A549 (cell line): ENCODE results near the gene XIST.

Source experiments
- HDAC2 ChIP-seq: fragments of 200-600 bp; sonication (generic); IDR thresholded peaks from 2 replicates; pipeline ENCODE4 v1.6.1; 2016
- JUN ChIP-seq, 2 experiments: fragments of >200 bp; sonication (Bioruptor Twin); formaldehyde crosslinking; IDR thresholded peaks; 2 replicates in 1 of 2; 3 replicates in 1 of 2; pipeline ENCODE4 v1.6.1; 2016 to 2017
- KDM1A ChIP-seq: fragments of 200-600 bp; sonication (generic); IDR thresholded peaks from 2 replicates; pipeline ENCODE4 v1.6.1; 2016; ENCODE audit warnings: low read depth, mild to moderate bottlenecking
- PHF8 ChIP-seq: fragments of 200-600 bp; sonication (generic); IDR thresholded peaks from 2 replicates; pipeline ENCODE4 v1.6.1; 2016; ENCODE audit warnings: low read depth, mild to moderate bottlenecking, antibody characterized with exemption, moderate library complexity, borderline replicate concordance
- POLR2AphosphoS2 ChIP-seq: conservative IDR thresholded peaks from 2 replicates; pipeline ENCODE4 v1.6.1; 2012; ENCODE audit warnings: low read length, improper control_type of control experiment, inconsistent platforms
- RFX5 ChIP-seq: fragments of 450-650 bp; IDR thresholded peaks from 2 replicates; pipeline ENCODE4 v1.7.1; 2014; ENCODE audit warnings: antibody characterized with exemption, mild to moderate bottlenecking, moderate library complexity
- TF ChIP-seq, protein P1 (sequence below): fragments of >200 bp; sonication (Bioruptor Twin); formaldehyde crosslinking; IDR thresholded peaks from 3 replicates; pipeline ENCODE4 v1.5.1; 2016

GRCh38 chrX:73847991-73848390, 4.5 kb downstream of the XIST start:
- TF ChIP-seq, protein P1, sequence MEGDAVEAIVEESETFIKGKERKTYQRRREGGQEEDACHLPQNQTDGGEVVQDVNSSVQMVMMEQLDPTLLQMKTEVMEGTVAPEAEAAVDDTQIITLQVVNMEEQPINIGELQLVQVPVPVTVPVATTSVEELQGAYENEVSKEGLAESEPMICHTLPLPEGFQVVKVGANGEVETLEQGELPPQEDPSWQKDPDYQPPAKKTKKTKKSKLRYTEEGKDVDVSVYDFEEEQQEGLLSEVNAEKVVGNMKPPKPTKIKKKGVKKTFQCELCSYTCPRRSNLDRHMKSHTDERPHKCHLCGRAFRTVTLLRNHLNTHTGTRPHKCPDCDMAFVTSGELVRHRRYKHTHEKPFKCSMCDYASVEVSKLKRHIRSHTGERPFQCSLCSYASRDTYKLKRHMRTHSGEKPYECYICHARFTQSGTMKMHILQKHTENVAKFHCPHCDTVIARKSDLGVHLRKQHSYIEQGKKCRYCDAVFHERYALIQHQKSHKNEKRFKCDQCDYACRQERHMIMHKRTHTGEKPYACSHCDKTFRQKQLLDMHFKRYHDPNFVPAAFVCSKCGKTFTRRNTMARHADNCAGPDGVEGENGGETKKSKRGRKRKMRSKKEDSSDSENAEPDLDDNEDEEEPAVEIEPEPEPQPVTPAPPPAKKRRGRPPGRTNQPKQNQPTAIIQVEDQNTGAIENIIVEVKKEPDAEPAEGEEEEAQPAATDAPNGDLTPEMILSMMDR: no peak
- TF ChIP-seq PHF8 (no peak), JUN (IDR thresholded peaks at IDR 0.05) (no peak), KDM1A (no peak), POLR2AphosphoS2 (no peak), HDAC2 (no peak), RFX5 (no peak)
